Ovary (tissue), 3 donors: ENCODE results near the gene MELK.

ENCODE experiments used
- POLR2A ChIP-seq: fragments of 450-650 bp; IDR thresholded peaks from one replicate; pipeline ENCODE4 v1.6.1; 2017; ENCODE audit warnings: antibody characterized with exemption, mild to moderate bottlenecking, moderate library complexity
- TF ChIP-seq, protein P1 (sequence below), 3 donors: fragments of 450-650 bp in 2 of 3; fragments of 200-600 bp in 1 of 3; IDR thresholded peaks; one replicate each; pipeline versions ENCODE4 v1.5.1 to v1.8.0; 2016 to 2022; ENCODE audit warnings: antibody characterized with exemption in 3 of 3, mild to moderate bottlenecking in 1 of 3
- donor health status: DM: no; HTN: no; CAD: no.

DNA sequence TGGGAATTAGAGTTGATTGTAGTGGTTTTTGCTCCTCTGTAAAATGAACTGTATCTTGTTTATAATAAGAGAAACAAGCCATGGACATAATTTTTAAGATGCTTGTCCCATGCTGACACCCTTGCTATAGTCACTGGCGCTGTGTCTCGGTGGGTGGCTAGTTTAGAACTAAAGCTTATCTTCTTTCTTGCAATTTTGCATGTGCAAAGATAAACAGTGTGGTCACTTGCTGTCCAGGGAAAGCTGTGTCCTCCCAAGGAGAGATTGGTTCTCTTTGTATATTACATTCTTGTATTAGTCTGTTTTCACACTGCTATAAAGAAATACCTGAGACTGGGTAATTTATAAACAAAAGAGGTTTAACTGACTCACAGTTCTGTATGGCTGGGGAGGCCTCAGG is 143.8 kb downstream of the MELK start:
- no peak for TF ChIP-seq POLR2A
- TF ChIP-seq, protein P1, sequence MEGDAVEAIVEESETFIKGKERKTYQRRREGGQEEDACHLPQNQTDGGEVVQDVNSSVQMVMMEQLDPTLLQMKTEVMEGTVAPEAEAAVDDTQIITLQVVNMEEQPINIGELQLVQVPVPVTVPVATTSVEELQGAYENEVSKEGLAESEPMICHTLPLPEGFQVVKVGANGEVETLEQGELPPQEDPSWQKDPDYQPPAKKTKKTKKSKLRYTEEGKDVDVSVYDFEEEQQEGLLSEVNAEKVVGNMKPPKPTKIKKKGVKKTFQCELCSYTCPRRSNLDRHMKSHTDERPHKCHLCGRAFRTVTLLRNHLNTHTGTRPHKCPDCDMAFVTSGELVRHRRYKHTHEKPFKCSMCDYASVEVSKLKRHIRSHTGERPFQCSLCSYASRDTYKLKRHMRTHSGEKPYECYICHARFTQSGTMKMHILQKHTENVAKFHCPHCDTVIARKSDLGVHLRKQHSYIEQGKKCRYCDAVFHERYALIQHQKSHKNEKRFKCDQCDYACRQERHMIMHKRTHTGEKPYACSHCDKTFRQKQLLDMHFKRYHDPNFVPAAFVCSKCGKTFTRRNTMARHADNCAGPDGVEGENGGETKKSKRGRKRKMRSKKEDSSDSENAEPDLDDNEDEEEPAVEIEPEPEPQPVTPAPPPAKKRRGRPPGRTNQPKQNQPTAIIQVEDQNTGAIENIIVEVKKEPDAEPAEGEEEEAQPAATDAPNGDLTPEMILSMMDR (IDR thresholded peaks at IDR 0.05), result no peak
